Central memory CD4-positive, alpha-beta T cell (primary cell): Measurements from ENCODE around the gene RHOBTB1.
"Not testable (repeated sequence)": the region's sequence is repeated elsewhere in the genome, so short reads cannot be mapped to it uniquely, and the experiment has no call there.

Experiments
- DNase-seq: peaks from one replicate; pipeline ENCODE4 v3.0.0; 2022
- total RNA-seq, 3 experiments: gene quantifications; one replicate each; lab custom pipeline; 2026; lab: John Stamatoyannopoulos, UW

The RHOBTB1 gene
- 0 to 0.39 (median 0.07) reads per million in 3 experiments for total RNA-seq

- peak; percentile 12 for DNase-seq
Measured at GRCh38 chr10:60944058-60944909, at the start of gene RHOBTB1. Gene RHOBTB1, minus strand, starts transcription at chr10:60944185. Its CDS starts 32,643 bp downstream, at chr10:60911542.

- DNase-seq: no peak
Measured at GRCh38 chr10:60992636-60993035, 48.7 kb upstream of the RHOBTB1 start.

GRCh38 chr10:60990663-60991062 is 46.7 kb upstream of the RHOBTB1 start:
- DNase-seq: no peak

- no peak for DNase-seq
Measured at GRCh38 chr10:60989400-60989876, 45.5 kb upstream of the RHOBTB1 start.

GRCh38 chr10:60986791-60987190 is 42.8 kb upstream of the RHOBTB1 start:
- no peak for DNase-seq

GRCh38 chr10:60985951-60986350 is 42.0 kb upstream of the RHOBTB1 start:
- no peak for DNase-seq

- no peak for DNase-seq
Measured at GRCh38 chr10:60980997-60981396, 37.0 kb upstream of the RHOBTB1 start.

GRCh38 chr10:60979667-60980104 is 35.7 kb upstream of the RHOBTB1 start:
- DNase-seq: no peak

GRCh38 chr10:60978287-60979115 is 34.5 kb upstream of the RHOBTB1 start:
- DNase-seq: no peak

- no peak for DNase-seq
Measured at GRCh38 chr10:60977161-60978122, 33.5 kb upstream of the RHOBTB1 start.

GRCh38 chr10:60976687-60977086 is 32.7 kb upstream of the RHOBTB1 start:
- no peak for DNase-seq

GRCh38 chr10:60975716-60976115 is 31.7 kb upstream of the RHOBTB1 start:
- no peak for DNase-seq

GRCh38 chr10:60974463-60975149 is 30.6 kb upstream of the RHOBTB1 start:
- DNase-seq: no peak

- DNase-seq: no peak
Measured at GRCh38 chr10:60973086-60973485, 29.1 kb upstream of the RHOBTB1 start.

GRCh38 chr10:60972181-60972580 is 28.2 kb upstream of the RHOBTB1 start:
- DNase-seq: not testable (repeated sequence)

- no peak for DNase-seq
Measured at GRCh38 chr10:60970526-60970925, 26.5 kb upstream of the RHOBTB1 start.

GRCh38 chr10:60968504-60968903 is 24.5 kb upstream of the RHOBTB1 start:
- DNase-seq: no peak

GRCh38 chr10:60967854-60968484 is 24.0 kb upstream of the RHOBTB1 start:
- DNase-seq: no peak

- DNase-seq: no peak
Measured at GRCh38 chr10:60967260-60967659, 23.3 kb upstream of the RHOBTB1 start.

- DNase-seq: no peak
Measured at GRCh38 chr10:60965696-60966095, 21.7 kb upstream of the RHOBTB1 start.
